Left lung (tissue), 10 donors: ENCODE data around the gene NHEJ1. TPM values are rescaled to one million over a fixed set of nuclear protein-coding genes. Genes with fewer than 3 reads are reported as not detected.

ENCODE experiments used
- ATAC-seq: fragments of 200-7000 bp; cut with Tn5 transposase; one replicate; pipeline ENCODE4 v1.9.1; 2020; ENCODE audit warnings: moderate library complexity
- DNase-seq, 4 donors: peaks; one replicate each; pipeline ENCODE4 v3.0.0-alpha.2; 2013 to 2020
- H3K27ac ChIP-seq, 2 donors: fragments of 200-600 bp; sonication (generic) in 1 of 2; one replicate each; pipeline versions ENCODE4 v1.5.0 to v1.8.0; 2020 to 2021
- H3K27me3 ChIP-seq, 2 donors: fragments of 200-600 bp; sonication (generic) in 1 of 2; one replicate each; pipeline versions ENCODE4 v1.5.0 to v1.8.0; 2020 to 2021
- H3K36me3 ChIP-seq, 2 donors: fragments of 200-600 bp; sonication (generic) in 1 of 2; one replicate each; pipeline versions ENCODE4 v1.5.0 to v1.8.0; 2020 to 2021
- H3K4me1 ChIP-seq, 2 donors: fragments of 200-600 bp; one replicate each; pipeline ENCODE4 v1.8.0; 2021
- H3K4me3 ChIP-seq, 2 donors: fragments of 200-600 bp; sonication (generic) in 1 of 2; one replicate each; pipeline versions ENCODE4 v1.5.0 to v1.8.0; 2020 to 2021; ENCODE audit warnings: mild to moderate bottlenecking in 1 of 2
- H3K9me3 ChIP-seq, 2 donors: fragments of 200-600 bp; sonication (generic) in 1 of 2; one replicate each; pipeline versions ENCODE4 v1.5.0 to v1.8.0; 2020 to 2021
- CTCF ChIP-seq, 2 donors: fragments of 200-600 bp; sonication (generic) in 1 of 2; IDR thresholded peaks; one replicate each; pipeline versions ENCODE4 v1.5.0 to v1.8.0; 2021; ENCODE audit warnings: antibody characterized with exemption in 2 of 2
- intact Hi-C, 2 donors: fragments of 100-400 bp; cut with DNase I; formaldehyde crosslinking; loops; one replicate each; pipeline versions ENCODE4 v1.11.2 to v1.14.2; 2022
- microRNA-seq, 2 donors: library from miRNA; unstranded; fragments of <30 nt; microRNA quantifications; one replicate each; pipeline ENCODE4, GENCODE V29; 2019
- polyA plus RNA-seq, 6 donors: library from polyadenylated mRNA; unstranded; fragments of 120-200 nt; gene quantifications; one replicate each; pipeline ENCODE4 v1.2.1, GENCODE V29; 2013; ENCODE audit not compliant: insufficient read length in 6 of 6
- total RNA-seq, 2 donors: library from RNA; stranded (reverse); fragmentation: NEBNext Ultra II Directional; extraction: Animal tissue kit (Norgen Biotek cat#: 25700); gene quantifications; one replicate each; pipeline ENCODE4 v1.2.1, GENCODE V29; 2021
- donor health status: DM: no; HTN: yes; CAD: no.
- donor health status: DM: no; HTN: no; CAD: no.

NHEJ1 gene
- total and polyA plus RNA-seq, 8 donors, result 14.0 to 20.9 (median 18.2) TPM

- TF ChIP-seq CTCF (IDR thresholded peaks at IDR 0.05), result no peak
Observed at GRCh38 chr2:219026946-219027345, 133.7 kb downstream of the NHEJ1 start.

GRCh38 chr2:219025637-219026585 lies 134.7 kb downstream of the NHEJ1 start:
- Histone ChIP-seq H3K27ac (no peak overlapping the region), H3K27me3 (peaks cover 0 to 18% of the 10 kb centered on the region in 2 donors), H3K4me1 (no peaks in the 10 kb centered on the region), H3K36me3 (no peaks in the 10 kb centered on the region), H3K9me3 (no peaks in the 10 kb centered on the region), H3K4me3 (no peak overlapping the region)
- ATAC-seq (no peak), DNase-seq (peak in 1 of 4 donors; percentile 22)
- no peak for TF ChIP-seq CTCF (IDR thresholded peaks at IDR 0.05)
- intact Hi-C loops, result no loop called here

More at GRCh38 chr2:219026946-219027345, 133.7 kb downstream of the NHEJ1 start:
- DNase-seq (no peak), ATAC-seq (no peak)
- intact Hi-C loops, result no loop called here
- H3K4me1 ChIP-seq, result no peaks in the 10 kb centered on the region
- H3K36me3 ChIP-seq, result no peaks in the 10 kb centered on the region
- peaks cover 0 to 28% of the 10 kb centered on the region in 2 donors for H3K27me3 ChIP-seq
- no peak overlapping the region for H3K4me3 ChIP-seq
- no peaks in the 10 kb centered on the region for H3K9me3 ChIP-seq
- no peak overlapping the region for H3K27ac ChIP-seq

Small RNA genes within 50 kb of the gene (microRNA-seq; reads per million reads assigned to microRNA genes)
- gene MIR3131, result 0 to 0.82 reads per million in 2 donors

Other genes with a start within 250 kb of the NHEJ1 start
- not detected for gene CDK5R2, start 201.1 kb downstream of the NHEJ1 start, total RNA-seq
- gene CDK5R2, start 201.1 kb downstream of the NHEJ1 start, polyA plus RNA-seq, result under 1 TPM; 0.13 to 0.30 (median 0.17) TPM
- gene FEV, start 175.6 kb downstream of the NHEJ1 start, total RNA-seq, result not detected
- not detected for gene FEV, start 175.6 kb downstream of the NHEJ1 start, polyA plus RNA-seq
- gene CRYBA2, start 167.4 kb downstream of the NHEJ1 start, total RNA-seq, result not detected
- under 1 TPM in 1 of 6 donors, not detected in 5; 0.22 TPM for gene CRYBA2, start 167.4 kb downstream of the NHEJ1 start, polyA plus RNA-seq
- gene CFAP65, start 119.3 kb downstream of the NHEJ1 start, total RNA-seq, result 1 to 10 TPM in 1 of 2 donors, not detected in 1; 4.3 TPM
- 1 to 10 TPM in 5 of 6 donors, under 1 TPM in 1; 0.83 to 4.3 (median 2.9) TPM for gene CFAP65, start 119.3 kb downstream of the NHEJ1 start, polyA plus RNA-seq
- gene IHH, start 99.9 kb downstream of the NHEJ1 start, total RNA-seq, result 1 to 10 TPM; 1.0 to 1.7 TPM
- 1 to 10 TPM; 1.7 to 3.7 (median 2.1) TPM for gene IHH, start 99.9 kb downstream of the NHEJ1 start, polyA plus RNA-seq
- 1 to 10 TPM; 3.8 to 4.4 TPM for gene SLC23A3, start 9.2 kb upstream of the NHEJ1 start, total RNA-seq
- gene SLC23A3, start 9.2 kb upstream of the NHEJ1 start, polyA plus RNA-seq, result 1 to 10 TPM; 2.6 to 5.5 (median 4.3) TPM
- gene CNPPD1, start 16.1 kb upstream of the NHEJ1 start, total RNA-seq, result 10 to 100 TPM; 59.0 to 68.2 TPM
- 10 to 100 TPM; 34.6 to 42.7 (median 40.7) TPM for gene CNPPD1, start 16.1 kb upstream of the NHEJ1 start, polyA plus RNA-seq
- 10 to 100 TPM; 84.6 to 85.4 TPM for gene RETREG2, start 17.5 kb upstream of the NHEJ1 start, total RNA-seq
- gene RETREG2, start 17.5 kb upstream of the NHEJ1 start, polyA plus RNA-seq, result 10 to 100 TPM; 75.0 to 86.6 (median 81.7) TPM
- gene ZFAND2B, start 46.0 kb upstream of the NHEJ1 start, total RNA-seq, result 10 to 100 TPM; 28.5 to 40.8 TPM
- 10 to 100 TPM; 26.3 to 41.8 (median 36.0) TPM for gene ZFAND2B, start 46.0 kb upstream of the NHEJ1 start, polyA plus RNA-seq
- gene ABCB6, start 58.1 kb upstream of the NHEJ1 start, total RNA-seq, result 10 to 100 TPM; 24.3 to 45.3 TPM
- 10 to 100 TPM; 23.2 to 45.3 (median 30.1) TPM for gene ABCB6, start 58.1 kb upstream of the NHEJ1 start, polyA plus RNA-seq
- gene ATG9A, start 68.8 kb upstream of the NHEJ1 start, total RNA-seq, result 10 to 100 TPM; 53.6 to 58.9 TPM
- 10 to 100 TPM; 43.1 to 52.6 (median 47.0) TPM for gene ATG9A, start 68.8 kb upstream of the NHEJ1 start, polyA plus RNA-seq
- 10 to 100 TPM; 34.5 to 36.5 TPM for gene ANKZF1, start 69.0 kb upstream of the NHEJ1 start, total RNA-seq
- 10 to 100 TPM; 54.7 to 85.5 (median 80.0) TPM for gene ANKZF1, start 69.0 kb upstream of the NHEJ1 start, polyA plus RNA-seq
- gene GLB1L, start 84.6 kb upstream of the NHEJ1 start, total RNA-seq, result 10 to 100 TPM in 1 of 2 donors, 1 to 10 TPM in 1; 9.9 to 11.9 TPM
- gene GLB1L, start 84.6 kb upstream of the NHEJ1 start, polyA plus RNA-seq, result 10 to 100 TPM; 14.6 to 17.9 (median 16.6) TPM
- gene STK16, start 84.7 kb upstream of the NHEJ1 start, total RNA-seq, result 10 to 100 TPM; 23.9 to 26.3 TPM
- gene STK16, start 84.7 kb upstream of the NHEJ1 start, polyA plus RNA-seq, result 10 to 100 TPM; 30.9 to 35.6 (median 33.2) TPM
- gene TUBA4B, start 92.4 kb upstream of the NHEJ1 start, total RNA-seq, result 1 to 10 TPM in 1 of 2 donors, not detected in 1; 3.0 TPM
- 1 to 10 TPM in 5 of 6 donors, under 1 TPM in 1; 0.50 to 6.0 (median 3.7) TPM for gene TUBA4B, start 92.4 kb upstream of the NHEJ1 start, polyA plus RNA-seq
- 10 to 100 TPM; 65.0 to 84.0 TPM for gene TUBA4A, start 93.1 kb upstream of the NHEJ1 start, total RNA-seq
- gene TUBA4A, start 93.1 kb upstream of the NHEJ1 start, polyA plus RNA-seq, result 10 to 100 TPM; 24.1 to 41.4 (median 36.2) TPM
- 10 to 100 TPM; 54.2 to 97.4 TPM for gene DNAJB2, start 118.6 kb upstream of the NHEJ1 start, total RNA-seq
- gene DNAJB2, start 118.6 kb upstream of the NHEJ1 start, polyA plus RNA-seq, result 10 to 100 TPM; 58.7 to 74.8 (median 63.7) TPM
- gene PTPRN, start 148.6 kb upstream of the NHEJ1 start, total RNA-seq, result 1 to 10 TPM in 1 of 2 donors, not detected in 1; 1.4 TPM
- gene PTPRN, start 148.6 kb upstream of the NHEJ1 start, polyA plus RNA-seq, result 1 to 10 TPM in 1 of 6 donors, under 1 TPM in 5; 0.17 to 1.1 (median 0.79) TPM
- not detected for gene RESP18, start 171.9 kb upstream of the NHEJ1 start, total RNA-seq
- not detected for gene RESP18, start 171.9 kb upstream of the NHEJ1 start, polyA plus RNA-seq
- gene DNPEP, start 227.1 kb upstream of the NHEJ1 start, total RNA-seq, result 10 to 100 TPM; 41.6 to 62.9 TPM
- 10 to 100 TPM; 60.6 to 86.4 (median 72.9) TPM for gene DNPEP, start 227.1 kb upstream of the NHEJ1 start, polyA plus RNA-seq